Activated CD8-positive, alpha-beta memory T cell treated with anti-CD3 and anti-CD28 coated beads for 36 hours (primary cell): ENCODE results near the gene RNF20. TPM values are rescaled to one million over a fixed set of nuclear protein-coding genes. Genes with fewer than 3 reads are reported as not detected.
"Not testable (repeated sequence)": the region's sequence is repeated elsewhere in the genome, so short reads cannot be mapped to it uniquely, and the experiment has no call there.

ENCODE experiments used
- CTCF ChIA-PET: fragments of 350-600 bp; sonication (Branson Sonifier 250); formaldehyde crosslinking; loops from one replicate; lab custom pipeline; 2021; ENCODE audit warnings: antibody characterized with exemption; lab: Charles Lee
- POLR2A ChIA-PET: fragments of 350-600 bp; sonication (Branson Sonifier 250); formaldehyde crosslinking; loops from one replicate; lab custom pipeline; 2021; ENCODE audit warnings: antibody characterized with exemption; lab: Charles Lee
- total RNA-seq, 2 experiments: library from RNA; stranded (reverse); gene quantifications; one replicate each; pipeline ENCODE4 v1.2.3, GENCODE V29; 2021

The RNF20 gene
- total RNA-seq = 10 to 100 TPM; 39.9 to 43.3 TPM

GRCh38 chr9:101533334-101534204 is at the start of gene RNF20:
Gene RNF20 (plus strand): TSS chr9:101533853. CDS start chr9:101535424, 1,571 bp downstream.
- POLR2A ChIA-PET = interaction anchor here (0.6 to 0.8 kb wide), 2 partner anchors 135 to 1182 kb away, joined by 4 to 5 read pairs; partner anchors contain the start of genes MRPL50 and ZNF189

GRCh38 chr9:101484046-101484445 is 49.6 kb upstream of the RNF20 start:
- ChIA-PET POLR2A (no interaction called here), CTCF (no interaction called here)

More at GRCh38 chr9:101533334-101534204, at the start of gene RNF20:
- CTCF ChIA-PET = interaction anchor here (1.1 to 1.4 kb wide), 3 partner anchors 11 to 135 kb away, joined by 3 to 4 read pairs (median 4); partner anchors contain the start of genes MRPL50 and ZNF189

- POLR2A ChIA-PET = no interaction called here
- CTCF ChIA-PET = interaction anchor here (0.9 kb wide), 1 partner anchor 19 kb away, joined by 3 read pairs; no protein-coding TSS in a partner anchor
These were observed 47.5 kb upstream of the RNF20 start for GRCh38 chr9:101485924-101486692.

GRCh38 chr9:101486693-101487442 is 46.8 kb upstream of the RNF20 start:
- CTCF ChIA-PET = no interaction called here
- POLR2A ChIA-PET = no interaction called here

GRCh38 chr9:101487443-101487840 is 46.2 kb upstream of the RNF20 start:
- CTCF ChIA-PET = no interaction called here

GRCh38 chr9:101495810-101496209 is 37.8 kb upstream of the RNF20 start:
- ChIA-PET POLR2A (no interaction called here), CTCF (no interaction called here)

More at GRCh38 chr9:101487443-101487840, 46.2 kb upstream of the RNF20 start:
- POLR2A ChIA-PET = no interaction called here

- CTCF ChIA-PET = no interaction called here
- POLR2A ChIA-PET = no interaction called here
These were observed 35.3 kb upstream of the RNF20 start for GRCh38 chr9:101498323-101498722.

- CTCF ChIA-PET = no interaction called here
- POLR2A ChIA-PET = no interaction called here
These were observed 29.5 kb upstream of the RNF20 start for GRCh38 chr9:101504188-101504587.

- CTCF ChIA-PET = no interaction called here
- POLR2A ChIA-PET = no interaction called here
These were observed 25.4 kb upstream of the RNF20 start for GRCh38 chr9:101508211-101508610.

GRCh38 chr9:101509572-101509971 is 24.1 kb upstream of the RNF20 start:
- POLR2A ChIA-PET = no interaction called here
- CTCF ChIA-PET = no interaction called here

- CTCF ChIA-PET = no interaction called here
- POLR2A ChIA-PET = no interaction called here
These were observed 23.2 kb upstream of the RNF20 start for GRCh38 chr9:101510459-101510858.

GRCh38 chr9:101511009-101511408 is 22.6 kb upstream of the RNF20 start:
- ChIA-PET CTCF (no interaction called here), POLR2A (no interaction called here)

GRCh38 chr9:101512116-101512515 is 21.5 kb upstream of the RNF20 start:
- ChIA-PET CTCF (no interaction called here), POLR2A (no interaction called here)

GRCh38 chr9:101513351-101513750 is 20.3 kb upstream of the RNF20 start:
- CTCF ChIA-PET = no interaction called here
- POLR2A ChIA-PET = no interaction called here

- ChIA-PET CTCF (no interaction called here), POLR2A (no interaction called here)
These were observed 19.6 kb upstream of the RNF20 start for GRCh38 chr9:101514071-101514470.

- POLR2A ChIA-PET = no interaction called here
- CTCF ChIA-PET = no interaction called here
These were observed 17.0 kb upstream of the RNF20 start for GRCh38 chr9:101516655-101517054.

GRCh38 chr9:101518489-101518888 is 15.2 kb upstream of the RNF20 start:
- POLR2A ChIA-PET = not testable (repeated sequence)
- CTCF ChIA-PET = interaction anchor here (1.3 kb wide), 1 partner anchor 11 kb away, joined by 4 read pairs; no protein-coding TSS in a partner anchor

GRCh38 chr9:101524371-101524770 is 9.3 kb upstream of the RNF20 start:
- ChIA-PET CTCF (interaction anchor here (0.7 kb wide), 1 partner anchor 22 kb away, joined by 3 read pairs; no protein-coding TSS in a partner anchor), POLR2A (no interaction called here)

GRCh38 chr9:101527066-101527465 is 6.6 kb upstream of the RNF20 start:
- ChIA-PET POLR2A (no interaction called here), CTCF (interaction anchor here (1.5 kb wide), 1 partner anchor 68 kb away, joined by 6 read pairs; no protein-coding TSS in a partner anchor)
